ENCODE measurements around the gene TSPAN31.

DNA sequence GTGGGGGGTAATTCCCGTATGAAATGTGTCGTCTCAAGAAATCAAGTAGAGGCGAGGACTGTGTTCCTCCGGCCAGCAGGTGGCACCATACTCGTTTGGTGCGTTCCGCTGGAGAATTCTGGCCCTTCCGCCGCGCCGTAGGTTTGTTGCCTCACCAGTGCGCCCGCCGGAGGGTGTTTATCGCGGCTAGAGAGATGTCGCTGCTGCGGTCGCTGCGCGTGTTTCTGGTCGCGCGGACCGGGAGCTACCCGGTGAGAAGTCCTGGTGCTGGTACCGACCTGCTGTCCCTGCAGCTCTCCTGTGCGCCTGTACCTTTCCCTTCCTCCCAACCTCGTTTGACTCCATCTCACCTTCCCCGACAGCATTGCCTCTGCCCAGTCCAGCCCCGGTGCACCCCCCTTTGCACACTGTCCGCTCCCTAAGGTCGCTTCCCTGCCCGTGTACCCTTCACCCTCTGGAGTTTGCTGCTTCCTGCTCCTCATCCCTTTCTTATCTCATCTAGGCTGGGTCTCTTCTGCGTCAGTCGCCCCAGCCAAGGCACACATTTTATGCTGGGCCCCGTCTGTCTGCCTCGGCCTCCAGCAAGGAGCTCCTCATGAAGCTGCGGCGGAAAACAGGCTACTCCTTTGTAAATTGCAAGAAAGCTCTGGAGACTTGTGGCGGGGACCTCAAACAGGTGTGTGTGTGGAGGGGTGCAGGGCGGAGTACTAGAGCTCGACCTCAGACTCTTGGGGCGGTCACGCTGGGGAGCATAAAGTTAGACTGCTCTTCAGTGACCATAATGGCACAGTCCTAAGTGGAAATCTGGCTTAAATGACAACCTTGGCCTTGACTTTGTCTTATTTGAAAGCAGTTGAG lies 38.0 kb downstream of the TSPAN31 start, which contains the start of gene TSFM:
- peak; percentile 94 for TF ChIP-seq POLR2A (IDR thresholded peaks at IDR 0.05; ENCODE audit: low read length)
- TF ChIP-seq GATA1 (IDR thresholded peaks at IDR 0.05; ENCODE audit: low read depth, low read length): no peak
